ENCODE data around the gene CFAP410.
A peak's percentile ranks its signal among the peaks of the same experiment; 100 is the strongest.

CFAP410 gene

DNA sequence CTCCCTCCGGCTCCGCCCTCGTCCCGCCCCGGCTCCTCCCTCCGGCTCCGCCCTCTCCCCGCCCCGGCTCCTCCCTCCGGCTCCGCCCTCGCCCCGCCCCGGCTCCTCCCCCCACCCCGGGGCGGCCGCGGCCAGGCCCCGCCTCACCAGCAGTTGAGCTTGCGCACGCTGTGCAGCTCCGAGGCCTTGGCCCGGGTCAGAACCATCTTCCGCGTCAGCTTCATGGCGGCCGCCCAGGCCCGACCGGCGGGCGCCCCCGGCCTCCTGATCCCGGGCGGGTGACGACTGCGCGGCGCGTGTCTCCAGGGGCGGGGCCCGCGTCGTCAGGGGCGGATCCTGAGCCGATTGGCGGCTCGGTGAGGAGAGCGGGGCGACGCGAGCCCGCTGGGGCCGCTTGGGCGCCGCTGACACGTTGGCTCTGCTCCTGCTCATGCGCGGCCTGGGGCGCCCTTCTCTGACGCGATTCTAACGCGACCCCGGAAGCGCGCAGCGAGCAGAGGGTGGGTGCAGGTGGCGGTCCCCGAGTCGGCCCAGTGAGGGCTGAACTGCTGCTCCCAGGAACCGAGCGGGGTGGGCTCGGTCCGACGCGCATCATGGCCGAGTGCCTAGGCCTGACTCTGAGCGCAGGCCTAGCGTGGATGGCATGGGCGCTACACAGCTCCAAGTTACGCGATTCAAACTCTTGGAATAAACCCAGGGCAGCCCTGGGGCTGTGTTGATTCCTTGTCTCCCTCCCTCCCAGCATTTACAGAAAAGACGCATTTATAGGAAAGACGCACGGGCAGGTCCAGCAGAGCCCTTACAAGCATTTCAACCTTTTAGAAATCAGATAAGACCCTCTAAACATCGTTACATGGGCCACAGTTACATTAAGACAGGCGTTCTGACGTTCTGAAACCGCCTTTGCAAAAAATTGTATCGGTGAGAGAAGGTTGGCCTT, at the start of gene CFAP410:
Gene CFAP410, minus strand, starts transcription at position 420 of the 940 bp plus-strand sequence. Its CDS starts 196 bp downstream, at position 224.
- peak; percentile 85 to 92 (median 89) for DNase-seq (ENCODE audit: low read depth in 2 of 3, low spot score in 2 of 3)

DNA sequence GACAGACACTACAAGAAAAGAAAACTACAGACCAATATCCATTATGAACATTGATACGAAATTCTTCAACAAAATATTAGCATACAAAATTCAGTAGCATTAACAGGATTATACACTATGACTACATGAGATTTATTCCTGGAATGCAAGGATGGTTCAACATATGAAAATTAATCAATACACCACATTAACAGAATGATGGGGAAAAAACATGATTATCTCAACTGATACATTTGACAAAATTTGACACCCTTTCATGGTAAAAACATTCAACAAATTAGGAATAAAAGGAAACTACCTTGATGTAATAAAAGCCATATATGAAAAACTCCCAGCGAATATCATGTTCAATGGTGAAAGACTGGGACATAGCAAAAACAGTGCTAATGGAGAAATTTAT, 45.8 kb upstream of the CFAP410 start:
- no peak for DNase-seq (ENCODE audit: low read depth in 2 of 3, low spot score in 2 of 3)

DNA sequence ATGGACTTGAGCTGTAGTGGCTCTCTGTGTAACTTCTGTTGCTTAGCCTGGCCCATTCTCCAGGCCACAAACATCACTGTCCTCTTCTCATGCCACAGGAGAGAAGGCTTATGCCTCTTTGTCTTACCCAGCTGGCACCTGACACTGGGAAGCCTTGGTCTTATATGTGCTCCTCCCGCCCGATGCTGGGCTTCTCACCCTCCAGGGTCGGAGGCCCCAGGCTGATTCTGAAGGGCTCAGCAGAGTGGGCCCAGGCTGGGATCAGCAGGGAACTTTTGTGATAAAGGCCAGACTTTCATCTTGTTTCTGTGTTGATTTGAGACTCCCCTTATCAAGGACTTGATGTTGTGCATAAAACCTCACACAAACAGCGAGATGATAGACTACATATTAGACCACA, 44.0 kb upstream of the CFAP410 start:
- no peak for DNase-seq (ENCODE audit: low read depth in 2 of 3, low spot score in 2 of 3)

DNA sequence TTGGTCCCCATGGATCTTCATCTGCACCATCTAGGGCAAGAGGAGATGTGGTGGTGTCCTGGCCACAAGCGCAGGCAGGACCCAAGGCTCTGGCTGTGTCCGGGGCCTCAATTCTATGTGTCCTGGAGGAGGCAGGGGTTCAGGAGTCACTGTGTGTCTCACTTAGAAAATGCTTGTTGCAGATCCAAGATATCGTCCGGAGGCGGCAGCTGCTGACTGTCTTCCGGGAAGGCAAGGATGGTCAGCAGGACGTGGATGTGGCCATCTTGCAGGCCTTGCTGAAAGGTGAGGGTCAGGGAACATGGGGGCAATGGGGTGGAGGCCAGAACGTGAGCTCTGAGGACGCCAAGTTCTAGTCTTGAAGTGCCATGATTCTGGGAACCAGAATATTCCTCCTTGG, 43.3 kb upstream of the CFAP410 start:
- no peak for DNase-seq (ENCODE audit: low read depth in 2 of 3, low spot score in 2 of 3)

DNA sequence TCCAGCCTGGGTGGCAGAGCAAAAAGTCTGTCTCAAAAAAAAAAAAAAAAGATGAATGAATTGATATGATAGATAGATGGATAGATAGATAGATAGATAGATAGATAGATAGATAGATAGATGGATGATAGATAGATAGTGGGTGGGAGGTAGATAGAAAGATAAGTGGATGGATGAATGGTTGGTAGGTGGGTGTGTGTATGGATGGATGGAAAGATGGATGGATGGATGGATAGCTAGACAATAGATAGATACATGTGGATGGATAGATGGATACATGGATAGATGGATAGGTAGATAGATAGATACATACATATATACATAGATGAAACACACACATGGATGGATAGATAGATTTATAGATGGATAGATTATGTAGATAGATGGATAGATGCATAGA, 42.7 kb upstream of the CFAP410 start:
- no peak for DNase-seq (ENCODE audit: low read depth in 2 of 3, low spot score in 2 of 3)

DNA sequence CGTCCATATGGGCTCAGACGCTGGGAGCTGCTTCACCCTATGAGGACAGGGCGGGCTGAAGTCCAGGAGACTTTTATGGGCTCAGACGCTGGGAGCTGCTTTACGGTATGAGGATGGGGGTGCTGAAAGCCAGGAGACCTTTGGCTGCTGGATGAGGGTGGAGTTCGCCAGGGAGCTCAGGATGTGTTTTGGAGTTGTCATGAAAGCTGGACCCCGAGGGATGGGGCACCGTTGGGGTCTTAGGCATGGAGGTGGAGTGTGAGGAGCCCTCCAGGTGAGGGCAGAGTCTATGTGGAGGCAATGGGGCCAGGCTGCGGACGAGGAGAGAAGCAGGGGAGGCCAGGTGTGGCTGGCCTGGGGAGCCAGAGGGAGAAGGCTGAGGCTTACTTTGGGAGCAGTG, 41.7 kb upstream of the CFAP410 start:
- DNase-seq (ENCODE audit: low read depth in 2 of 3, low spot score in 2 of 3): no peak

DNA sequence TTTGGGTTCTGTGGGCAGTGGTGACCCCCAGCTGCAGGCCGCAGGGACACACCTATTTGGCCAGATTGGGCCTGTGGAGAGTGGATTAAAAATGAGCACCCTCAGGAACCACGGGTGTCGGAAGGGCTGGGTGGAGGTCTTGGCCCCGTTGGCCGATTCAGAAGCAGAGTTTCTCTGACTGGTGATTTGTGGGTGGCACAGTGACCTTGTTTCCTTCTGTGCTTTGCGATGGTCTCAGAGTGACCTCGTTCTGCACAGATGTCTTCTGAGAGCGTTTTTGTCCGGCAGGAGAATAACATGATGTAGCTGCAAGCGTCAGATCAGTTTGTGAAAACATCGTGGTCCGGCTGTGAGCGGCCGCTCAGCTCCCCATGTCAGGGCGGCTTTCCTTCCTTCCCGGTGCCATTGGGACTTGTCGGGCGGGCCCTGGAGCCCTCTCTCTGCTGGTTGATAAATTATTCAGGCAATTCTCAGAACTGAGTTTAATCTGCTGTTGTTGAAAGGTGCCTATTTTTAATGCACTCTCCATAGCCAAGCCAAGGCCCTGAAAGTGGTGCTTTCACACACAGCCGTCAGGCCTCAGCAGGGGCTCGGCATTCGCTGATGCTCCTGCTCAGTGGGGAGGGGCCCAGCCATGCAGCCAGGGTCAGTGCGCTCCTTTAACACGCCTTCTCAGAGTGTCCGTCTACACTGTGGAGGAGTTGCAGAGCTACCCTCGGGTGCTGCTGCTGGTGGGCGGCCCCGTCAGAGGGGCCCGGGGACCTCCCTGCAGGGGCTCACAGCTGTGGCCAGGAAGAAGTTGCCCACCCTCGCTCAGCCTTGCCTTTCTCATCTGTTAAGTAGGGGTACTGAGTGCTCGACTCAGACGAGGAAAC, 41.0 kb upstream of the CFAP410 start:
- DNase-seq (ENCODE audit: low read depth in 2 of 3, low spot score in 2 of 3): no peak

DNA sequence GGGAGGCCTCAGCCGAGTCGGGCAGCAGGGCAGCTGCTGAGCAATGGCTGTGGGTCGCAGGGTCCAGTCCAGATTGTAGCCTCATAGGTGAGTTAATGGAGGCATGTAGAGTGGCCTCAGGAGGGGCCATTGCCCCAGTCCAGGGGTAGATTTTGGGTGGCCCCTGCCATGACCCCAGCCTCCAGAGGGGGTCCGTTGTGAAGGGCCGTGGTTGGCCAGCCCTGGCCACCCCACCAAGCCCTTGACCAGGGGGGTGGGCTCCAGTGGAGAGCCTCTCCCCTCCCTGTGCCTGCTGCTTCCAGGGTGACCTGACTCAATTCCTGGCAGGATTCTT, 40.3 kb upstream of the CFAP410 start:
- DNase-seq (ENCODE audit: low read depth in 2 of 3, low spot score in 2 of 3): no peak

DNA sequence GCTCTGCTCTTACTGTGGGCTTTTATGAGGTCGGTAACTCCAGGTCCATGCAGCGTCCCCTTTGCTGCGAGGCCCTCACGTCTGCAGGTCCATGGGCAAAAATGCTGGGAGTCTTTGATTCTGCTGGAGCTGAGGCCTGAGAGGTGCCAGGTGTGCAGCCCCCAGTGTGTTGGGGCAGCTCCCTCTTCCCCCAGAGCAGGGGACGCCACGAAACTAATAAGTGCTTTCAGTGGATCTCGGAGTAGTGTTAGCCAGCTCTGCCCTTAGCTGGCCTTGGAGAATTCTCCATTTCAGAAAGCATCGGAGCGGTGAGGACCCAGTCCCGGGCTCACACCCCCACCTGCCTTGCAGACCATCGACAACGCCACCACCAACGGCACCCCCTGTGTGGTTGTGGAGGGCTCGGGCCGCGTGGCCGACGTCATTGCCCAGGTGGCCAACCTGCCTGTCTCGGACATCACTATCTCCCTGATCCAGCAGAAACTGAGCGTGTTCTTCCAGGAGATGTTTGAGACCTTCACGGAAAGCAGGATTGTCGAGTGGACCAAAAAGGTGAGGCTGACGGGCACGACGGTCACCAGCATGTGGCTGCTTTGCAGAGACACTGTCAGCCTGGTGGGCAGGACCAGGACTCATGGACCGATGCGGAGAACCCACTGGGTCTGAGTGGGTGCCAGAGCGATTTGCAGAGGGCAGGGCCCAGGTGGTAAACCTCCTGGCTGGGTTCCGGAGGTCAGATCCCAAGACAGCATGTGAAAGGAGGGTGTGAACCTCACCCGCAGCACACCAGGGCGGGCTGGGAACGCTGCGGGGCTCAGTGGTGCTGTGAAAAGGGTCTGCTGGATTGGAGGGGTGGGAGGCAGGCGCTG, 39.7 kb upstream of the CFAP410 start:
- DNase-seq (ENCODE audit: low read depth in 2 of 3, low spot score in 2 of 3): no peak

DNA sequence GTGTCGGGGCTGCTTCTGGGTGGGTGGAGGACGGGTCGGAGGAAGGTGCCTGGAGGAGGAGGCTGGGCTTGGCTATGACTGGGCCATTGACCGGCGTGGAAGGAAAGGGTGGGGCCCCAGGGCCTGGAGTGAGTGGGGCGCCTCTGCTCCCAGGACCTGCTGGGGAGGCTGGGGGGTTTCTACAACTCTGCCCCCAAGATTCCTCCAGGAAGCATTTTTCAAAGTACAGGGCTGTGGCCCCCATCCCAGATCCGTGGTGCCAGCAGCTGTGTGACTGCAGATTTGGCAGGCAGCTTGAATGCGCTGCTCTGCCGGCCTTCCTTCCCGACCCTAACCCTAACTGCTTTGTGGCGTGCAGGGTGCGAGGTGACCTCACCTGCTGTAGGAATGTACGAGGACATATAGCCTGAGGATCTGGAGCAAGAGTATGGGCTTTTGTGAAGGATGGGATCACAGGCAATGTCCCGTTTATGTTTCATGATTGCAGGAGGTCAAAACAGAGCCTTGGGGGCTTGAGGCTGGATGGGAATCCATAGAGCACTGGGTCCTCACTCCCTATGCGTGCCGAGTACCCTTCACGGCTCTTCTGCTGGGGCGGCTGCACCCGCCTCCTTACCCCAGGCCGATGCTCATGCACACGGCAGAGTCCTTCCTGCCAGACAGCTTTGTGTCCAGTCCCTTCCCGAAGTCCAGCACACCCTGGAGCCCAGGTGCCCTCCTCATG, 38.9 kb upstream of the CFAP410 start:
- DNase-seq (ENCODE audit: low read depth in 2 of 3, low spot score in 2 of 3): no peak

DNA sequence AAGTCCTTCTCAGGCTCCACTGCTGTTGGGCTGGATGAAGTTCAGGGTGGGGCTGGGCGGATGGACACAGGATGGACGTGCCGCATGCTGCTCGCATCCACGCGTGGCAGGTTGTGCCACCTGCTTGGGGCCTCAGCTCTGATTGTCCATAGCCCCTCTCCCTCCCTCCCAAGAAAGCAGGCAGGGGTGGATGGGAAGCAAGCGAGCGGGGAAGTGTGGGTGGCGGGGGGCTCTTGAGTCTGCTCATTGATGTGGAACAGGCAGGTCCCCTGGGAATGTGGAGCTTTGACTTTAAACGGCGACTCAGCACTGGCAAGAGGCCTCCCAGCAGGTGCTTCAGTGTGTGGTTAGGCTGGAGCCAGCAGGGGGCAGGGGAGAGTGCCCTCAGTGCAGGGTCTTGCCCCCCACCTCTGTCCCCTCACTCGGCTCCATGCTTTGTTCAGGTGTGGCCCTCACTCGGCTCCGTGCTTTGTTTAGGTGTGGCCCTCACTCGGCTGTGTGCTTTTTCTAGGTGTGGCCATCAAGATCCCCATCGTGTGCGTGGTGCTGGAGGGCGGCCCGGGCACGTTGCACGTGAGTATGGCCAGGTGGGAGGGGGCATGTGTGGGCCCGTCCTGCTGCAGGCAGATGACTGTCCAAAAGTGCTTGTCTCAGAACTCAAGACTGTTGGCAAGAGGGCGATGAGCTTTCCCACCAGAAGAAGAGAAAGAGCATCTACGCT, 38.2 kb upstream of the CFAP410 start:
- no peak for DNase-seq (ENCODE audit: low read depth in 2 of 3, low spot score in 2 of 3)

DNA sequence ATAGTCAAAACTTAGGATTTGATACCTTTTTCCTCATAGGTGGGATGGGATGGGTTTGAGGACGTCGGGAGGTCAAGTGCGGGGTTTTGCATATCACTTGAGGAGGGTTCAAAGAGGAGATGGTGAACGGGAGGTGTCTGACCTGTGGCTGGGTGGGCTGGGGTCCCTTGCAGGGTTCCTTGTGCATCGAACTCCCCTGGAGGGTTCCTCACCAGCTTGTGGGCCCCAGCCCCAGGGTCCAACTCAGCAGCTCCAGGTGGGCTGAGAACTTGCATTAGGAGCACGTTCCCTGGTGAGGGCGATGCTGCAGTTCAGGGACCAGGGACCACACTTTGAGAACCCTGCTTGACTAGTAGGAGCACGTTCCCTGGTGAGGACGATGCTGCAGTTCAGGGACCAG, 37.4 kb upstream of the CFAP410 start:
- no peak for DNase-seq (ENCODE audit: low read depth in 2 of 3, low spot score in 2 of 3)

DNA sequence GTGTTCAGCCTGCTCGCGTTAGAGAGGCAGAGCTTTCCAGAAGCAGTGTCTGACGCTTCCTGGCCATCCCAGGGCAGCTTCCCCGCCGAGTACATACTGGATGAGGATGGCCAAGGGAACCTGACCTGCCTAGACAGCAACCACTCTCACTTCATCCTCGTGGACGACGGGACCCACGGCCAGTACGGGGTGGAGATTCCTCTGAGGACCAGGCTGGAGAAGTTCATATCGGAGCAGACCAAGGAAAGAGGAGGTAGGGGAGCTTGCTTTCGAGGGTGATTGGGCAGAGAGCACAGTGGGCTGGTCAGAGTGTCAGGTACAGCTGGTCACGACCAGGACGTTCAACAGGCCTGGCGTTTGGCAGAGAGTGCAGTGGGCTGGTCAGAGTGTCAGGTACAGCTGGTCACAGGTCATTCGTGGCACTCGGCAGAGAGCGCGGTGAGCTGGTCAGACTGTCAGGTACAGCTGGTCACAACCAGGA, 36.6 kb upstream of the CFAP410 start:
- DNase-seq (ENCODE audit: low read depth in 2 of 3, low spot score in 2 of 3): no peak

DNA sequence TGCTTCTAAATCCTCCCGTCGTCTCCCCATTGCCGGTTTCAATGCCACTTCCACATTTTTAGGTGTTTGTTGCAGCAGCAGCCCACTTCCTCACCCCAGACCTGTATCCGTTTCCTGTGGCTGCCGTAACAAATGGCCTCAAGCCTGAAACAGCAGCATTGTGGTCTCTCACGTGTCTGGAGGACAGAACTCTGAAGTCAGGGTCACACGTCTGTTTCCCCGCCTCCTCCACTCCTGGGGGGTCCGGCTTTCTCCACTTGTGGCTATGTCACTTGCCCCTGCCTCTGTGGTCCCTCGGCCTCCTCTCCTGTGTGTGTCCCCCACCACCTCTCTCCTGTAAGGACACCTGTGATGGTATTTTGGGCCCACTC, 36.1 kb upstream of the CFAP410 start:
- no peak for DNase-seq (ENCODE audit: low read depth in 2 of 3, low spot score in 2 of 3)

DNA sequence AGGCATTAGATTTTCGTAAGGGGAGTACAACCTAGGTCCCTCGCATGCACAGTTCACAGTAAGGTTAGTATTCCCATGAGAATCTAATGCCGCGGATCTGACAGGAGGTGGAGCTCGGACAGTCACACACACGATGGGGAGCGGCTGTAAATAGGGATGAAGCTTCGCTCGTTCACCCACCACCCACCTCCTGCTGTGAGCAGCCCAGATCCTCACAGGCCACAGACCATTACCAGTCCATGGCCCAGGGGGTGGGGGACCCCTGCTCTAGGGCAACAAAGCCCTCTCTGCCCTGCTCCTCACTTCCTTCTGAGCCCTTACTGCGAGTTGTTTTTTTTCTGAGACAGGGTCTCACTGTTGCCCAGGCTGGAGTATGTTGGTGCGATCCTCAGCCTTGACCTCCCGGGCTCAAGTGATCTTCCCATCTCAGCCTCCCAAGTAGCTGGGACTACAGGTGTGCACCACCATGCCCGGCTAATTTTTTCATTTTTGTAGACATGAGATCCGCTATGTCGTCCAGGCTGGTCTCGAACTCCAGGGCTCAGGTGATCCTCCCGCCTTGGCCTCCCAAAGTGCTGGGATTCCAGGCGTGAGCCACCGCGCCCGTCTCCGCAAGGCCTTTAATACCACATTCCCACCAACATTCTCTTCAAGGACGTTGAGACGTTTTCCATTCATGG, 35.6 kb upstream of the CFAP410 start:
- DNase-seq (ENCODE audit: low read depth in 2 of 3, low spot score in 2 of 3): no peak

DNA sequence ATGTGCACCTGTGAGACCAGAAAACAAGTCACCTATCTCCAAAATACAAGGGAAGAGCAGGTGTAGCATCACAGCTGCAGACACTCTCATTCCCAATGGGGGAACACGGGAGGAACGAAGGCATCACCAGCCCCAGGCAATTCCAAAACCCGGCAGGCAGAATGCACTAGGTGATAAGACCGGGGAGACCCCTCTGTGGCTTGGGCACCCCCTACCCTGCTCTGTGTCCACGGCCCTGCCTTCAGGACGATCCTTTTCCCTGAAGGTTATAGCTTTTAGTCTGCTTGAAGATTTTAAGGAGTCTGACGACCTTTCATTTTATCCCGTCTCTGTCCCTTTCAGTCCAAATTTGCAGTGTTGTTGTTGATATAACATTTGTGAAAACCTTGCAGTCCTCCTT, 33.4 kb upstream of the CFAP410 start:
- DNase-seq (ENCODE audit: low read depth in 2 of 3, low spot score in 2 of 3): no peak

DNA sequence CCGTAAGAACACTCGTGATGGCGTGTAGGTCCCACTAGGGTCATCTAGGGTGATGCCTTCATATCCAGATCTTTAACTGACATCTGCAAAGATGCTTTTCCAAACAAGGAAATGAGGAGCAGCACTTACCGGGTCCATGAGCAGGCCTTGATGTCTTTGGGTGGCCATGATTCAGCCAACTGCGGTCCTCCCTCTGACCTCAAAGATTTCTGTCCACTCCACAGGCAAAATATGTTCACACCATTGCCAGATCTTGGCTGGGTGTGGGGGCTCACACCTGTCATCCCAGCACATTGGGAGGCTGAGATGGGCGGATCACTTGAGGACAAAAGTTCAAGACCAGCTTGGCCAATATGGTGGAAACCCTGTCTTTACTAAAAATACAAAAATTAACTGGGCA, 32.4 kb upstream of the CFAP410 start:
- DNase-seq (ENCODE audit: low read depth in 2 of 3, low spot score in 2 of 3): no peak

DNA sequence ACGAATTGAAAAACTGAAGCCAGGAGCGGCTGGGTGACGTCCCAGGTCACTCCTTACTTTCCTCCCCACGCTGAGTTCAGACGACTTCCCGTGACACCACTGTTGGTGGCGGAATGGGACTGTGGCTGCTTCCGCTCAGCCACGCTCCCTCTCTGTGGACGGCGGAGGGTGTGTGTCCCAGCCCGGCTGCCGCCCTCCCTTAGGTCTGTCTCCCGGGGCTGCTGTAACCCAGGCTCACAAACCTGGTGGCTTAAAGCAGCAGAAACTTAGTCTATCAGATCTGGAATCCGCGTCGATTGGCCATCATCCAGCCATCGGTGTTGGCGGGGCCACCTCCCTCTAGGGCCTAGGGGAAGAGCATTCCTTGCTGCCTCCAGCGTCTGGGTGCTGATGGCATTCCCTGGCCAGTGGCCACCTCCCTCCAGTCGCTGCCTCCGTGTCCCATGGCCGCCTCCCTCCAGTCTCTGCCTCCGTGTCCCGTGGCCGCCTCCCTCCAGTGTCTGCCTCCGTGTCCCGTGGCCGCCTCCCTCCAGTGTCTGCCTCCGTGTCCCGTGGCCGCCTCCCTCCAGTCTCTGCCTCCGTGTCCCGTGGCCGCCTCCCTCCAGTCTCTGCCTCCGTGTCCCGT, 31.7 kb upstream of the CFAP410 start:
- no peak for DNase-seq (ENCODE audit: low read depth in 2 of 3, low spot score in 2 of 3)

All from activated CD8-positive, alpha-beta memory T cell treated with anti-CD3 and anti-CD28 coated beads for 48 hours (primary cell).